Heart left ventricle (tissue), 16 donors: ENCODE results near the gene MACF1. TPM values are rescaled to one million over a fixed set of nuclear protein-coding genes. Genes with fewer than 3 reads are reported as not detected.

Experiments used
- ATAC-seq, 4 donors: fragments of 200-7000 bp; cut with Tn5 transposase; one replicate each; pipeline ENCODE4 v1.9.1; 2020 to 2022; ENCODE audit warnings: moderate library complexity in 4 of 4, mild to moderate bottlenecking in 3 of 4, moderate number of reproducible peaks in 1 of 4
- DNase-seq, 5 donors: peaks; one replicate each; pipeline ENCODE4 v3.0.0-alpha.2; 2020
- H3K27ac ChIP-seq, 12 donors: fragments of 200-600 bp; sonication (generic) in 4 of 12; one replicate each; pipeline versions ENCODE4 v1.5.0 to v1.8.0; 2016 to 2022; ENCODE audit warnings: mild to moderate bottlenecking in 2 of 12
- H3K27me3 ChIP-seq, 9 donors: fragments of 200-600 bp; sonication (generic) in 2 of 9; one replicate each; pipeline versions ENCODE4 v1.5.1 to v1.8.0; 2016 to 2022; ENCODE audit warnings: mild to moderate bottlenecking in 3 of 9
- H3K36me3 ChIP-seq, 9 donors: fragments of 200-600 bp; sonication (generic) in 2 of 9; one replicate each; pipeline versions ENCODE4 v1.5.0 to v1.8.0; 2018 to 2022; ENCODE audit warnings: mild to moderate bottlenecking in 2 of 9
- H3K4me1 ChIP-seq, 12 donors: fragments of 200-600 bp; sonication (generic) in 4 of 12; one replicate each; pipeline versions ENCODE4 v1.5.0 to v1.8.0; 2016 to 2022; ENCODE audit warnings: mild to moderate bottlenecking in 3 of 12
- H3K4me3 ChIP-seq, 12 donors: fragments of 200-600 bp; sonication (generic) in 4 of 12; one replicate each; pipeline versions ENCODE4 v1.5.0 to v1.8.0; 2017 to 2022; ENCODE audit warnings: mild to moderate bottlenecking in 9 of 12, moderate library complexity in 4 of 12
- H3K9me3 ChIP-seq, 12 donors: fragments of 200-600 bp; sonication (generic) in 4 of 12; one replicate each; pipeline versions ENCODE4 v1.5.0 to v1.8.0; 2016 to 2022; ENCODE audit warnings: mild to moderate bottlenecking in 1 of 12
- POLR2A ChIP-seq, 2 donors: fragments of 450-650 bp; IDR thresholded peaks; one replicate each; pipeline ENCODE4 v1.6.1; 2017; ENCODE audit warnings: antibody characterized with exemption in 2 of 2, mild to moderate bottlenecking in 2 of 2, moderate library complexity in 2 of 2
- WGBS, 4 donors: extraction: QIAGEN DNeasy Blood & Tissue Kit in 2 of 4; methylation state at CpG; one replicate each; pipeline versions ENCODE4 v1.1.5 to v1.1.7; 2013 to 2018; 5-methylcytosine and 5-hydroxymethylcytosine counted together
- intact Hi-C, 10 donors: fragments of 100-400 bp; cut with DNase I; formaldehyde crosslinking; loops; one replicate each; pipeline versions ENCODE4 v1.11.1 to v1.14.2; 2022
- polyA plus RNA-seq, 2 donors: library from polyadenylated mRNA; stranded (reverse); fragments of 200-250 nt; gene quantifications; one replicate each; pipeline ENCODE4 v1.2.3, GENCODE V29; 2013
- total RNA-seq, 9 donors: library from RNA; depleted of rRNA in 2 of 9; stranded (reverse); fragments of >200 nt in 2 of 9; fragmentation: NEBNext Ultra II Directional in 3 of 9; extraction: Animal tissue kit (Norgen Biotek cat#: 25700) in 3 of 9; gene quantifications; one replicate each; pipeline versions ENCODE4 v1.1.0 to v1.2.4, GENCODE V29; 2016 to 2023
- TF ChIP-seq, protein P1 (sequence below), 12 donors: fragments of 200-600 bp; sonication (generic) in 4 of 12; IDR thresholded peaks; one replicate each; pipeline versions ENCODE4 v1.5.0 to v1.8.0; 2018 to 2022; ENCODE audit warnings: antibody characterized with exemption in 12 of 12, mild to moderate bottlenecking in 5 of 12
- donor health status: ischemic (EF 13 %, LVEDD 7.1; RV severe dilation, severe dysfunction).
- donor health status: healthy with polysubstance abuse.
- donor health status: DM: no; HTN: yes; CAD: no.
- donor health status: DM: no; HTN: no; CAD: no.
- donor health status: ischemic (EF 25% LVEDD 6.9; RV normal size, moderate dysfunction).
- donor health status: ischemic (EF 25% LVEDD 5.7; RV mildly dilated, moderate dysfunction).
- donor health status: healthy.
- donor health status: DM: yes; HTN: yes; CAD: no.
- donor health status: ischemic (EF 35%, LVEDD 5.7; RV mildly dilated, moderate dysfunction).
- donor health status: nonischemic (EF 11% LVEDD 7.7; RV severe dilation, severe dysfunction).
- donor health status: DM: yes; HTN: yes; CAD: no.
- donor health status: PGD.
- donor health status: ischemic (EF 29% LVEDD 5.4; RV normal size, mild dysfunction).
- donor health status: nonischemic (EF 23%, LVEDD 6.1; RV moderate dilation, normal function).

Gene MACF1
- total and polyA plus RNA-seq, 11 donors = 102 to 436 (median 251) TPM

DNA sequence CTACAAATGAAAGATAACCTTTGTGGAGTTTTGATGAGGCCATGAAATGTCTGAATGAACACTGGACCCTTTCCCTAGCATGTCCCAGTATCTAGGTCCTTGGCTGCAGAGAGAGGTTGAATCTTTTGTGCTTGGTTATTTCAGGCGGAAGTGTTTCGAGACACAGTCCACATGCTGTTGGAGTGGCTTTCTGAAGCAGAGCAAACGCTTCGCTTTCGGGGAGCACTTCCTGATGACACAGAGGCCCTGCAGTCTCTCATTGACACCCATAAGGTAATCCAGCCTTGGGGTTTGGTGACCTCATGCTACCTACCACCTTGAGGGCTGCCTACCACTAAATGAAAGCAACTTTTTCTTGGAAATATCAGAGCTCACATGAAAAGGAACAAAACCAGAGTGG, 248.0 kb downstream of the MACF1 start:
- Histone ChIP-seq H3K4me1 (peaks cover 0 to 9% (median 0%) of the 10 kb centered on the region in 12 donors), H3K27ac (peak overlapping the region in 1 of 12 donors; percentile 13), H3K27me3 (no peaks in the 10 kb centered on the region), H3K36me3 (peaks cover 15 to 100% (median 99%) of the 10 kb centered on the region in 9 donors), H3K4me3 (no peak overlapping the region), H3K9me3 (no peaks in the 10 kb centered on the region)
- WGBS, 4 donors = 60 to 85% (median 68%) methylated on average over 5 of the region's 5 CpGs
- no peak for DNase-seq
- peak in 3 of 4 donors; percentile 59 to 69 (median 68) for ATAC-seq
- intact Hi-C loops = loop anchor here in 2 of 10 donors (10.0 kb wide), 2 partner anchors 128 to 148 kb away; no protein-coding TSS in a partner anchor
- TF ChIP-seq, protein P1, sequence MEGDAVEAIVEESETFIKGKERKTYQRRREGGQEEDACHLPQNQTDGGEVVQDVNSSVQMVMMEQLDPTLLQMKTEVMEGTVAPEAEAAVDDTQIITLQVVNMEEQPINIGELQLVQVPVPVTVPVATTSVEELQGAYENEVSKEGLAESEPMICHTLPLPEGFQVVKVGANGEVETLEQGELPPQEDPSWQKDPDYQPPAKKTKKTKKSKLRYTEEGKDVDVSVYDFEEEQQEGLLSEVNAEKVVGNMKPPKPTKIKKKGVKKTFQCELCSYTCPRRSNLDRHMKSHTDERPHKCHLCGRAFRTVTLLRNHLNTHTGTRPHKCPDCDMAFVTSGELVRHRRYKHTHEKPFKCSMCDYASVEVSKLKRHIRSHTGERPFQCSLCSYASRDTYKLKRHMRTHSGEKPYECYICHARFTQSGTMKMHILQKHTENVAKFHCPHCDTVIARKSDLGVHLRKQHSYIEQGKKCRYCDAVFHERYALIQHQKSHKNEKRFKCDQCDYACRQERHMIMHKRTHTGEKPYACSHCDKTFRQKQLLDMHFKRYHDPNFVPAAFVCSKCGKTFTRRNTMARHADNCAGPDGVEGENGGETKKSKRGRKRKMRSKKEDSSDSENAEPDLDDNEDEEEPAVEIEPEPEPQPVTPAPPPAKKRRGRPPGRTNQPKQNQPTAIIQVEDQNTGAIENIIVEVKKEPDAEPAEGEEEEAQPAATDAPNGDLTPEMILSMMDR (IDR thresholded peaks at IDR 0.05) = no peak
- TF ChIP-seq POLR2A (IDR thresholded peaks at IDR 0.05) = no peak

DNA sequence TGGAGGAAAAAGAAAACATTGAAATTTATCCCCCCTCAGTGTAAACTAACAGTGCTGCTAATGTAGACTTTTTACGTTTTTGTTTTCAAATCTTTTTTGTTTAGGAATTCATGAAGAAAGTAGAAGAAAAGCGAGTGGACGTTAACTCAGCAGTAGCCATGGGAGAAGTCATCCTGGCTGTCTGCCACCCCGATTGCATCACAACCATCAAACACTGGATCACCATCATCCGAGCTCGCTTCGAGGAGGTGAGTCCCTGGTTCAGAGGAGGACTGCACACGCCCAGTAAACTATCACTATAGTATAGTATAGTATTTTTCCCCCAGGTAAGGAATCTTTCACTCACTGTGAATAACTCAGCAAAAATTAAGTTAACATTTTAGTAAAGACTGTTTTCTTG, 249.1 kb downstream of the MACF1 start:
- peak in 3 of 5 donors; percentile 53 to 60 (median 55) for DNase-seq
- intact Hi-C loops = loop anchor here in 2 of 10 donors (10.0 kb wide), 2 partner anchors 129 to 149 kb away; no protein-coding TSS in a partner anchor
- peak in 2 of 4 donors; percentile 38 to 57 for ATAC-seq

DNA sequence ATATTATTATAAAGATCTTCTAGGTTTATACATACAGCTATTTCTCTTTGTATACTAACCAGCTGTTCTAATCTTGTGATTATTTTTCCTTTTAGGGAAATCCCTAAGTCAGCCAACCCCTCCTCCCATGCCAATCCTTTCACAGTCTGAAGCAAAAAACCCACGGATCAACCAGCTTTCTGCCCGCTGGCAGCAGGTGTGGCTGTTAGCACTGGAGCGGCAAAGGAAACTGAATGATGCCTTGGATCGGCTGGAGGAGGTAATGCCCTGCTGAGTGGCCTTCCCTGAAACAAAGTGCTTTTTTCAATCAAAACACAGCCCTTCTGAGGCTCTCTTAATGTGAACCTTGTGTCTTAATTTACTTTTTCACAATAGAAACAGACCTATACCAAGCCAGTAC, 254.5 kb downstream of the MACF1 start:
- Histone ChIP-seq H3K9me3 (no peaks in the 10 kb centered on the region), H3K4me3 (no peak overlapping the region), H3K27me3 (no peaks in the 10 kb centered on the region), H3K27ac (no peak overlapping the region), H3K36me3 (peaks cover 12 to 100% (median 100%) of the 10 kb centered on the region in 9 donors), H3K4me1 (no peaks in the 10 kb centered on the region)
- no peak for ATAC-seq
- WGBS, 4 donors = 92 to 93% (median 93%) methylated on average over 4 of the region's 4 CpGs
- intact Hi-C loops = loop anchor here in 2 of 10 donors (10.0 kb wide), 2 partner anchors 134 to 154 kb away; no protein-coding TSS in a partner anchor
- no peak for DNase-seq
- TF ChIP-seq, protein P1 (IDR thresholded peaks at IDR 0.05) = no peak
- TF ChIP-seq POLR2A (IDR thresholded peaks at IDR 0.05) = no peak

More for the DNA sequence above, 249.1 kb downstream of the MACF1 start:
- TF ChIP-seq, protein P1 (IDR thresholded peaks at IDR 0.05) = no peak
- TF ChIP-seq POLR2A (IDR thresholded peaks at IDR 0.05) = no peak
- Histone ChIP-seq H3K4me3 (no peak overlapping the region), H3K4me1 (peaks cover 0 to 9% (median 0%) of the 10 kb centered on the region in 12 donors), H3K27me3 (no peaks in the 10 kb centered on the region), H3K27ac (no peak overlapping the region), H3K9me3 (no peaks in the 10 kb centered on the region), H3K36me3 (peaks cover 15 to 100% (median 99%) of the 10 kb centered on the region in 9 donors)
- 73 to 83% (median 81%) methylated on average over 8 of the region's 8 CpGs for WGBS, 4 donors

DNA sequence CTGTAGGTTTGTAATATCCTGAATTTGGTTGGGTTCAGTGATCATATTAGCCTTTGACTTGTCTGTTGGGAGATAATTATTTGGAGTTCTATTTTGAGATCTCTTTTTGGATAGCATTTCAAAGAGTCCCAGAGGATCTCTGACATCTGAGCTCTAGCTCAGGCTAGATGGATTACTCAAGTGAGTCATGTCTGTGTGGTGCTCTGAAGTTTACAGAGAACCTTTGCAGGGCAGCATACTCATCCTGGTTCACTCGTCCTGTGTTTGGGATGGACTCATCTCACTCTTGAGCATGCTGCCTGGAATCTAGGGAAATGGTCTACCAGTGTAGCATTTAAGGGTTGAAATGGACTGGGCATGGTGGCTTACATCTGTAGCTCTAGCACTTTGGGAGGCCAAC, 257.6 kb downstream of the MACF1 start:
- Histone ChIP-seq H3K27me3 (no peaks in the 10 kb centered on the region), H3K4me3 (no peak overlapping the region), H3K27ac (no peak overlapping the region), H3K36me3 (peaks cover 2 to 100% (median 99%) of the 10 kb centered on the region in 9 donors), H3K9me3 (no peaks in the 10 kb centered on the region), H3K4me1 (peaks cover 0 to 7% (median 0%) of the 10 kb centered on the region in 12 donors)
- no peak for DNase-seq
- no peak for TF ChIP-seq POLR2A (IDR thresholded peaks at IDR 0.05)
- TF ChIP-seq, protein P1 (IDR thresholded peaks at IDR 0.05) = no peak
- ATAC-seq = no peak
- 75 to 91% (median 81%) methylated on average over 1 of the region's 1 CpG for WGBS, 4 donors
- intact Hi-C loops = no loop called here
